ENCODE measurements around the gene AGTPBP1.

The AGTPBP1 gene

DNA sequence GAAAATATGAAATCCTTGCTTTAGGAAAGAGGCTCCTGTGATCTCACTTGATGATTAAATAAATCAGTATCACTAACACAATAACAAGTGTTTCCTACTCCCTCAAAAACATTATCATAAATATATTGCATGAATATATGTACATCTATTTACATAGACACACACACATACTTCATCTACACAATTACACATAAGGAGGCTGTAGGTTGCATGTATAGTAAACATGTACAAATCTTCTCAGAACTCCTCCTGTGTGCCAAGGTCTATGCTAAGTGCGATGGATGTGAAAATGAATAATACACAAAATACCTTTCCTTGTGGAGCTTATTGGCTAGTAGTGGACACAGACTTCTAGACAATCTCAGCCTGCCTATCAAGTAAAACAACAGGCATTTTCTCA, 239.9 kb downstream of the AGTPBP1 start:
- no peak for DNase-seq (ENCODE audit: low spot score)

GRCh38 chr9:85501456-85501855, 240.3 kb downstream of the AGTPBP1 start:
- no peak for DNase-seq (ENCODE audit: low spot score)
